ENCODE data around the gene TNNC2. TPM values are rescaled to one million over a fixed set of nuclear protein-coding genes. Genes with fewer than 3 reads are reported as not detected.

Gene TNNC2
- total and polyA plus RNA-seq, 2 of the 13 experiments (the other 11 are each of a cell fraction or from before 2014, with no cell fraction given) = 1.8 to 4.7 TPM

GRCh38 chr20:45833883-45834796 is 7.0 kb upstream of the TNNC2 start (continued):
- TF ChIP-seq ZNF333 (CRISPR knock-in tag; IDR thresholded peaks at IDR 0.05; ENCODE audit: borderline replicate concordance) = peak; percentile 98; the same call in 1 of the 2 replicates
- 0 out of 2 replicates have a peak, but pooled peaks have one; percentile 38 for TF ChIP-seq NR0B2 (CRISPR knock-in tag; IDR thresholded peaks at IDR 0.05)
- no peak for TF ChIP-seq ZBTB1 (CRISPR knock-in tag; IDR thresholded peaks at IDR 0.05; ENCODE audit: borderline replicate concordance)
- 0 out of 2 replicates have a peak, but pooled peaks have one; percentile 33 for TF ChIP-seq PRDM10 (CRISPR knock-in tag; IDR thresholded peaks at IDR 0.05; ENCODE audit: low read depth)
- TF ChIP-seq GATAD1 (CRISPR knock-in tag; IDR thresholded peaks at IDR 0.05) = no peak
- peak; percentile 88 for TF ChIP-seq ZNF563 (CRISPR knock-in tag; IDR thresholded peaks at IDR 0.05)
- TF ChIP-seq AFF4 (CRISPR knock-in tag; IDR thresholded peaks at IDR 0.05) = no peak
- peak; percentile 15; the same call in 1 of the 2 replicates for TF ChIP-seq AHDC1 (CRISPR knock-in tag; IDR thresholded peaks at IDR 0.05; ENCODE audit: borderline replicate concordance)
- no peak; the same call in 1 of the 2 replicates for TF ChIP-seq SP5 (CRISPR knock-in tag; IDR thresholded peaks at IDR 0.05; ENCODE audit: borderline replicate concordance, low read depth)
- peak; percentile 94 for TF ChIP-seq RBM39 (IDR thresholded peaks at IDR 0.05; ENCODE audit: low read depth, low read length, poor library complexity, severe bottlenecking)
- no peak for TF ChIP-seq NR2F2 (IDR thresholded peaks at IDR 0.05; ENCODE audit: borderline replicate concordance, low read depth)
- TF ChIP-seq ZNF605 (CRISPR knock-in tag; IDR thresholded peaks at IDR 0.05) = peak; percentile 11; the same call in 1 of the 2 replicates
- no peak; the same call in 1 of the 2 replicates for TF ChIP-seq ZNF83 (CRISPR knock-in tag; IDR thresholded peaks at IDR 0.05; ENCODE audit: borderline replicate concordance)
